ENCODE measurements around the gene ZFP90.

Gene ZFP90

DNA sequence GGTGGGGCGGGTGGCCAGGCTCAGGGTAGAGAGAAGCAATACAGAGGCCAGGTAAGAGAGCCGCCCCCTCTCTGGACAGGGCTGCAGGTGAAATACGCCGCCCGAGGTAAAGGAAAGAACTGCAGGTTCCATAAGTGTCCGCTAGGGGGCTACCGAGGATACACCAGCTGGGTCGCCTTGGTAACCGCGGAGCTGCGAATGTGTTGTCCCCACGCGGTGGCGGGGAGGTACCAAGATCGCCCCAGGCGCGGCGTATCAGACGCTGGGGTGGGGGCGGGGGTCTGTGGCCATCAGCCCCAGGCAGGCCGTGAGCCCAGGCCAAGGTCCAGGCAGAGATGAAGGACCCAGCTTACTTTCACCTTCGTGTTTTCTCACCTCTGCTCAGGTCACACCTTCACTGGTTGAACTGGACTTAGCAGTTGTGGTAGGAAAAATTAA is 18.4 kb upstream of the ZFP90 start:
- H3K4me3 ChIP-seq (ENCODE audit: low read depth, low read length): peak overlapping the region; percentile 33

DNA sequence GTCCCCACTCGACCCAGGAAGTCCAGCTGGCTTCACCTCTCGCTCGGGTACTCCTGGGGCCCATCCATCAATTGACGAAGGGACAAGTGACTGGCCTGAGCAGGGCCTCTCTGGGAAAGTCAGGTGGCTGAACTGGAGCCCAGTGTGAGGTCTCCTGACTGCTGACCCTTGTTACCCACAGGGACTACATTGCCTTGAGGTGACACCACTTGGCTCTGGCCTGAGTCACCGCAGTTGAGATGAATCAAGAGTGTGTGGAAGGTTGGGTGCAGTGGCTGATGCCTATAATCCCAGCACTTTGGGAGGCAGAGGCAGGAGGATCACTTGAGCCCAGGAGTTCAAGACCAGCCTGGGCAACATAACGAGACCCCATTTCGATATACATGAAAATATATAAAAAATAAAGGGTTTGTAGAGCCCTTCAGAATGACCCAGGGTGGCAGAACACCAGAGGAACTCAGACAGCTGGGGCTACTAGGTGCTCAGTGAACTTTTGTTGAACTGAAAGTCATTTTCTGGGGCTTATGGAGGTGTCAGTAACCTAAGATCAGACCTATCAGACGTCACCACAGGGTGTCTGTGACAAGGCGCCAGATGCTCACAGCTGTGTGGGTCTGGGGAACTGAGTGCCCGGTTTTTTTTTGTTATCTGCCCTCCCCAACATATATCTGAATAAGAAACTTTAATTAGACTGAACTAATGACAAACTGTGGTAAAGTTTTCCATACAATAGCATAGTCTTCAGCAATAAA is 14.8 kb upstream of the ZFP90 start:
- no peaks in the 10 kb centered on the region for H3K27me3 ChIP-seq (replicated peaks)
- in situ Hi-C loops (cut with HindIII; ENCODE audit: low pct_ligation_motif_present, low sequenced_read_pairs): no loop called here
- no peak for DNase-seq
- H3K27ac ChIP-seq: no peak overlapping the region
- H3K36me3 ChIP-seq (replicated peaks): no peaks in the 10 kb centered on the region
- TF ChIP-seq, protein P1, sequence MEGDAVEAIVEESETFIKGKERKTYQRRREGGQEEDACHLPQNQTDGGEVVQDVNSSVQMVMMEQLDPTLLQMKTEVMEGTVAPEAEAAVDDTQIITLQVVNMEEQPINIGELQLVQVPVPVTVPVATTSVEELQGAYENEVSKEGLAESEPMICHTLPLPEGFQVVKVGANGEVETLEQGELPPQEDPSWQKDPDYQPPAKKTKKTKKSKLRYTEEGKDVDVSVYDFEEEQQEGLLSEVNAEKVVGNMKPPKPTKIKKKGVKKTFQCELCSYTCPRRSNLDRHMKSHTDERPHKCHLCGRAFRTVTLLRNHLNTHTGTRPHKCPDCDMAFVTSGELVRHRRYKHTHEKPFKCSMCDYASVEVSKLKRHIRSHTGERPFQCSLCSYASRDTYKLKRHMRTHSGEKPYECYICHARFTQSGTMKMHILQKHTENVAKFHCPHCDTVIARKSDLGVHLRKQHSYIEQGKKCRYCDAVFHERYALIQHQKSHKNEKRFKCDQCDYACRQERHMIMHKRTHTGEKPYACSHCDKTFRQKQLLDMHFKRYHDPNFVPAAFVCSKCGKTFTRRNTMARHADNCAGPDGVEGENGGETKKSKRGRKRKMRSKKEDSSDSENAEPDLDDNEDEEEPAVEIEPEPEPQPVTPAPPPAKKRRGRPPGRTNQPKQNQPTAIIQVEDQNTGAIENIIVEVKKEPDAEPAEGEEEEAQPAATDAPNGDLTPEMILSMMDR (IDR thresholded peaks at IDR 0.05; ENCODE audit: low read depth, low read length, missing control alignments): no peak
- H3K4me3 ChIP-seq (ENCODE audit: low read depth, low read length): no peak overlapping the region

More for the DNA sequence above, 18.4 kb upstream of the ZFP90 start:
- H3K27ac ChIP-seq: no peak overlapping the region
- no peaks in the 10 kb centered on the region for H3K36me3 ChIP-seq (replicated peaks)
- in situ Hi-C loops (cut with HindIII; ENCODE audit: low pct_ligation_motif_present, low sequenced_read_pairs): no loop called here
- DNase-seq: peak; percentile 83
- no peaks in the 10 kb centered on the region for H3K27me3 ChIP-seq (replicated peaks)
- TF ChIP-seq, protein P1 (IDR thresholded peaks at IDR 0.05; ENCODE audit: low read depth, low read length, missing control alignments): peak; percentile 99

DNA sequence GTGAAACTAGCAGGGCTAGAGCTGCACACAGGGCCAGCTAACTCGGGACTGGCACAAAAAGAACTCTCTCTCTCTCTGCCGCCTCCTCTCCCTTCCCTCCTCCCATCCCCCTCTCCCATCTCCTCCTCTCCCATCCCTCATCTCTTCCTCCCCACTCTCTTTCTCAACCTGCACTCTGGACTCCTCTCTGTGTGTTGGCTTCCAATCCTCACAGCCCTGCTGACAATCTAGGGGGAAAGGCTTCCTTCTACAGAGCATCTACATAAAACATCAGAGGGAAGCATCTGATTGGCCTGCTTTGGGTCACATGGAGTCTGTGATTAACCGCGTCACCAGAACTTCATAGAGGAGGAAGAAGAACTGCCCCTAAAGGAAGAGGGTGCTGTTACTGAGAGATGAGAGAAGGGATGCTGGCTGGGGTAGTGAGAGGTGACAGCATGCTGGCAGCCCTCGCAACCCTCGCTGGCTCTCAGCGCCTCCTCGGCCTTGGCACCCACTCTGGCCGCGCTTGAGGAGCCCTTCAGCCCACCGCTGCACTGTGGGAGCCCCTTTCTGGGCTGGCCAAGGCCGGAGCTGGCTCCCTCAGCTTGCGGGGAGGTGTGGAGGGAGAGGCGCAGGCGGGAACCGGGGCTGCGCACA is 12.8 kb upstream of the ZFP90 start:
- in situ Hi-C loops (cut with HindIII; ENCODE audit: low pct_ligation_motif_present, low sequenced_read_pairs): no loop called here
- Histone ChIP-seq H3K4me3 (ENCODE audit: low read depth, low read length) (no peak overlapping the region), H3K27me3 (replicated peaks) (no peaks in the 10 kb centered on the region), H3K36me3 (replicated peaks) (no peaks in the 10 kb centered on the region), H3K27ac (no peak overlapping the region)
- TF ChIP-seq, protein P1 (IDR thresholded peaks at IDR 0.05; ENCODE audit: low read depth, low read length, missing control alignments): no peak
- DNase-seq: no peak

DNA sequence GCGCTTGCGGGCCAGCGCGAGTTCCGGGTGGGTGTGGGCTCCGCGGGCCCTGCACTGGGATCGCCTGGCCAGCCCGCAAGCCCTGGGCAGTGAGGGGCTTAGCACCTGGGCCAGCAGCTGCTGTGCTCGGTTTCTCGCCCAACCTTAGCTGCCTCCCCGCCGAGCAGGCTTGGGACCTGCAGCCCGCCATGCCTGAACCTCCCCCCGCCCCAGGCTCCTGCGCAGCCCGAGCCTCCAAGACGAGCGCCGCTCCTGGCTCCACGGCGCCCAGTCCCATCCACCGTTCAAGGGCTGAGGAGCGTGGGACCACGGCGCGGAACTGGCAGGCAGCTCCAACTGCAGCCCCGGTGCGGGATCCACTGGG is 12.3 kb upstream of the ZFP90 start:
- DNase-seq: no peak
- no peak overlapping the region for H3K4me3 ChIP-seq (ENCODE audit: low read depth, low read length)
- no peaks in the 10 kb centered on the region for H3K36me3 ChIP-seq (replicated peaks)
- in situ Hi-C loops (cut with HindIII; ENCODE audit: low pct_ligation_motif_present, low sequenced_read_pairs): no loop called here
- H3K27ac ChIP-seq: no peak overlapping the region
- TF ChIP-seq, protein P1 (IDR thresholded peaks at IDR 0.05; ENCODE audit: low read depth, low read length, missing control alignments): no peak
- H3K27me3 ChIP-seq (replicated peaks): no peaks in the 10 kb centered on the region

DNA sequence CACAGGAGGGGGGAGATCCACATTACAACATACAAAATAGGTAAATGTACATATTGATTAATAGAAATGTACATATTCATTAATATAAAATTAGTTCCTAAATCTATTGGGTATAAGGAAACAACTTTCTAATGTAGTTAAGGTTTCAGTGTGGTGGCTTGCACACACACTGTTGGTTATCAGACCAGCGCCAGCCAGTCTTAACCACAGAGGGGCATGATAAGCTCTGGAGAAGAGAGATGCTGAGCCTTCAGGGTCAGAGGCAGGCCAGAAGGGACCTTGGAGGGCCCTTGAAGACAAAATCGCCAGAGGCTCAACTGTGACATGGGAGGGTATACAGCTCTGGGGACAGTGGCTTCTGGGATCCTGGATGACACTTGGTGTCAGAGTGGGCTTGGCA is 10.9 kb upstream of the ZFP90 start:
- no peaks in the 10 kb centered on the region for H3K36me3 ChIP-seq (replicated peaks)
- no peak overlapping the region for H3K4me3 ChIP-seq (ENCODE audit: low read depth, low read length)
- in situ Hi-C loops (cut with HindIII; ENCODE audit: low pct_ligation_motif_present, low sequenced_read_pairs): no loop called here
- no peaks in the 10 kb centered on the region for H3K27me3 ChIP-seq (replicated peaks)
- TF ChIP-seq, protein P1 (IDR thresholded peaks at IDR 0.05; ENCODE audit: low read depth, low read length, missing control alignments): no peak
- DNase-seq: no peak
- H3K27ac ChIP-seq: no peak overlapping the region

Measured in brain microvascular endothelial cell (primary cell).